Activated T-cell treated with anti-CD3 and anti-CD28 coated beads, Interleukin-2, amount 50 U/mL, for 4 hours (primary cell): ENCODE measurements around the gene KRT83. TPM values are rescaled to one million over a fixed set of nuclear protein-coding genes. Genes with fewer than 3 reads are reported as not detected.
A peak's percentile ranks its signal among the peaks of the same experiment; 100 is the strongest.
"Not testable (repeated sequence)": the region's sequence is repeated elsewhere in the genome, so short reads cannot be mapped to it uniquely, and the experiment has no call there.

Source experiments
- ATAC-seq, 2 donors: fragments of 200-7000 bp; cut with Tn5 transposase; one replicate each; pipeline ENCODE4 v1.10.0; 2021
- DNase-seq: peaks from one replicate; pipeline ENCODE4 v3.0.0-alpha.2; 2020
- H3K27me3 Mint-ChIP-seq: one replicate; pipeline ENCODE4 v1.8.0; 2021; ENCODE audit warnings: low read depth, mixed read lengths
- H3K36me3 Mint-ChIP-seq: one replicate; pipeline ENCODE4 v1.8.0; 2022; ENCODE audit warnings: mixed read lengths; ENCODE audit not compliant: insufficient read depth
- H3K4me1 Mint-ChIP-seq: one replicate; pipeline ENCODE4 v1.8.0; 2021; ENCODE audit warnings: low read depth, mixed read lengths
- H3K4me3 Mint-ChIP-seq: one replicate; pipeline ENCODE4 v1.8.0; 2021; ENCODE audit warnings: mild to moderate bottlenecking, moderate library complexity, mixed read lengths
- H3K9me3 Mint-ChIP-seq: one replicate; pipeline ENCODE4 v1.8.0; 2021; ENCODE audit warnings: mixed read lengths
- total RNA-seq, 3 donors: library from RNA; stranded (reverse); gene quantifications; one replicate each; pipeline ENCODE4 v1.2.1, GENCODE V29; 2021

Gene KRT83
- total RNA-seq, 3 donors from 2014 or later = not detected

GRCh38 chr12:52314511-52314910, 6.7 kb downstream of the KRT83 start:
- Mint-ChIP-seq H3K27me3 (peaks cover 37% of the 10 kb centered on the region), H3K4me1 (no peaks in the 10 kb centered on the region), H3K9me3 (no peaks in the 10 kb centered on the region), H3K4me3 (no peak overlapping the region), H3K36me3 (no peaks in the 10 kb centered on the region)
- ATAC-seq (no peak), DNase-seq (no peak)

GRCh38 chr12:52313926-52314325, 7.3 kb downstream of the KRT83 start:
- no peaks in the 10 kb centered on the region for H3K36me3 Mint-ChIP-seq
- H3K4me1 Mint-ChIP-seq = peaks cover under 1% of the 10 kb centered on the region
- H3K4me3 Mint-ChIP-seq = no peak overlapping the region
- no peaks in the 10 kb centered on the region for H3K9me3 Mint-ChIP-seq
- H3K27me3 Mint-ChIP-seq = peaks cover 39% of the 10 kb centered on the region
- ATAC-seq = no peak
- DNase-seq = no peak

- Mint-ChIP-seq H3K4me1 (peaks cover 4% of the 10 kb centered on the region), H3K27me3 (peaks cover 42% of the 10 kb centered on the region)
Measured at GRCh38 chr12:52313461-52313860, 7.7 kb downstream of the KRT83 start.

GRCh38 chr12:52312086-52312485, 9.1 kb downstream of the KRT83 start:
- ATAC-seq (no peak), DNase-seq (no peak)
- no peaks in the 10 kb centered on the region for H3K9me3 Mint-ChIP-seq
- H3K36me3 Mint-ChIP-seq = no peaks in the 10 kb centered on the region
- peaks cover 52% of the 10 kb centered on the region for H3K27me3 Mint-ChIP-seq
- no peak overlapping the region for H3K4me3 Mint-ChIP-seq
- peaks cover 4% of the 10 kb centered on the region for H3K4me1 Mint-ChIP-seq

More at GRCh38 chr12:52313461-52313860, 7.7 kb downstream of the KRT83 start:
- DNase-seq = no peak
- Mint-ChIP-seq H3K4me3 (no peak overlapping the region), H3K36me3 (no peaks in the 10 kb centered on the region), H3K9me3 (no peaks in the 10 kb centered on the region)
- ATAC-seq = no peak

- DNase-seq = no peak
- no peaks in the 10 kb centered on the region for H3K36me3 Mint-ChIP-seq
- H3K9me3 Mint-ChIP-seq = no peaks in the 10 kb centered on the region
- no peak for ATAC-seq
- peaks cover 57% of the 10 kb centered on the region for H3K27me3 Mint-ChIP-seq
- H3K4me3 Mint-ChIP-seq = no peak overlapping the region
- H3K4me1 Mint-ChIP-seq = peaks cover 4% of the 10 kb centered on the region
Measured at GRCh38 chr12:52311285-52311648, 9.9 kb downstream of the KRT83 start.

DNA sequence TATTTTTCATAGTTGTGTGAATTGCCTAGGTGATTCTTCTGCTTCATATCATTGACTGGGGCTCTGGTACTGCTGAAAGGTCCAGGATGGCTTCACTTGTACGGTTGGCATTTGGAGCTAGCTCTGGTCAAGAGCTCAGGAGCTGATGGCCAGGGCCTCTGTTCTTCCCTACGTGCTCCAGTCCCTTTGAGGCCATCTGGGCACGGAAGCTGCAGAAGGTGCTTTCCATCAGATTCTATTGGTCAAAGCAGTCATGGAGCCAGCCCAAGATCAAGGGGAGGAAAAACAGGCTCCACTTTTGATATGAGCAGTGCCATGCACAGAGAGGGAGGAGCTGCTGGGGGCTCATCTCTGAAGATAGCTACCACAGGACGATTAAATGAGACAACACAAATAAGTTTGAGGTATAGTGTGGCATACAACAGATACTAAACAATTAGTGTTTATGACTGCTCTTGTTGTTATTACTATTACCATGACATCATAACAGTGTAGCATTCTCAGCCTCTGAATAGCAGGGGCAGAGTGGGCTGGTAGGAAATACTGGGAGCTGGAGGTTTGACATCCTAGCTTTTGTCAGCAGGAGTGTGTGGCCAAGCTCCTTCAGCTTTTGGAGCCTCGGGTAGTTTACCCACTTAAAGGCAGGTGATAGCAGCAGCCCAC, 10.4 kb downstream of the KRT83 start:
- no peaks in the 10 kb centered on the region for H3K36me3 Mint-ChIP-seq
- no peaks in the 10 kb centered on the region for H3K9me3 Mint-ChIP-seq
- peaks cover 4% of the 10 kb centered on the region for H3K4me1 Mint-ChIP-seq
- no peak overlapping the region for H3K4me3 Mint-ChIP-seq
- peaks cover 57% of the 10 kb centered on the region for H3K27me3 Mint-ChIP-seq
- DNase-seq (no peak), ATAC-seq (no peak)

DNA sequence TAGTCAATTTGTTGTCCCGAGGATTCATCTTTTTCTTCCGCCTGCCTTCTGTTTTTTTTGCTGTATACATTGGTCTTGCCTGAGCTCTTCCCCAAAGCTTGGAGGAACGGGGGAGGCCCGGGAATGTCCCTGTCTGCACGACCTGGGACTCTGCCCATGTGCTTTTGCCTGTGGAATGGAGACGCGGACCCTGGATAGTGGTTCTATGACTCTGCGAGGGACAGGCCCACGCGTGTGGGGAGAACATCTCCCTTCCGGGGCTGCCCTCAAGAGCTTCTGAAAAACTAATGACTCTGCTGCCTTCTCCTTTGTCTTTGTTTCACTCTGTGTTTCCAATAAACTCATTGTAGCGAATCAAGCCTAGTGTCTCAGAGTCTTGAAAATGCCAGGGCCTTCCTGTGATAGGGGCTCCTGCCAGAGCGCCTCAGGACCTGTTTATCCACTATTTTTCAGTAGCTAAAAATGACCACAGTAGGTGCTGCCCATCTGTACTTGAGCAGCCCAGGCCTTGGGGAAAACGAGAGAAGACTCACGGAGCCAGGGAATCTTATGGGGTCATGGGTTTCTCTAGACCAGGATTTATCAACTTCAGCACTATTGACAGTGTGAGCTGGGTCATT, 12.3 kb downstream of the KRT83 start:
- Mint-ChIP-seq H3K4me1 (peaks cover 17% of the 10 kb centered on the region), H3K9me3 (no peaks in the 10 kb centered on the region), H3K36me3 (no peaks in the 10 kb centered on the region), H3K4me3 (peak overlapping the region; percentile 19), H3K27me3 (peaks cover 55% of the 10 kb centered on the region)
- DNase-seq (no peak), ATAC-seq (no peak)

DNA sequence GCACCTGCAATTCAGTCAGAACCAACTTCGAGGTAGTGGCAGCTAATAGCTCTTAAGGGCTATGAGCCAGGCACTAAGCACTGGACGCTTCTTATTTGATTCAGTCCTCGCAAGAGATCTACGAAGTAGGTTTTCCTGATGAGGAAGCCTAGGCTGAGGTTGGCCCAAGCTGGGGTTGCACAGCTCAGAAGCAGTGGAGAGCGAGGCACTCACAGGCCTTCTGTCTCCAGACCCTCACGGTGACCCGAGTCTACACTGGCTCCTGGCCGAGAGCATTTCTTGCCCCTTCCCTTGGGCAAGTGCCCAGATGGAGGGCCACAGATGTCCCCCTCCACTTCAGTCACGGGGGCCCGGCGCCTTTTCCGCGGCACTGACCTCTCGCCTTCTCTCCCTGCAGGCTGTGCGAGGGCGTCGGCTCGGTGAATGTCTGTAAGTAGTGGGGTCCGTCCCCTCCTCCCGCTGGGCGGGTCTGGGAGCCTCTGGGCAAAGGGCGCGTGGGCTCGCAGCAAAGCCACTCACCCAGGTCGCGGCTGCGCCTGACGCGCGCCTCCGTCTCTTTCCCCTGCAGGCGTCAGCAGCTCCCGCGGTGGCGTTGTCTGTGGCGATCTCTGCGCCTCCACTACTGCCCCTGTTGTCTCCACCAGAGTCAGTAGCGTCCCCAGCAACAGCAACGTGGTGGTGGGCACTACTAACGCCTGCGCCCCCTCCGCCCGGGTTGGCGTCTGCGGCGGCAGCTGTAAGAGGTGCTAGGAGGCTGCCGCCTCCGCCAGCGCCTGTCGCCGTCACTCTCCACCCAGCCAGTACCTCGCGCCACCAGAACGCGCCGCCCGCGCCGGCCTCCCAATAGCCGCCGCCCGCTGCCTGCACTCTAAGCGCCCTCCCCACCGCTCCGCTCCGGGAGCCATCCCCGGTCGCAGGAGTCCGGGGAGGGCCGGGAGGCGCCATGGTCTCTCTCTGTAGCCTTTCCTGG, 13.1 kb downstream of the KRT83 start:
- H3K9me3 Mint-ChIP-seq = no peaks in the 10 kb centered on the region
- peaks cover 17% of the 10 kb centered on the region for H3K4me1 Mint-ChIP-seq
- H3K27me3 Mint-ChIP-seq = peaks cover 52% of the 10 kb centered on the region
- DNase-seq = no peak
- peak; percentile 91 to 93 for ATAC-seq
- H3K36me3 Mint-ChIP-seq = no peaks in the 10 kb centered on the region
- H3K4me3 Mint-ChIP-seq = peak overlapping the region; percentile 41

DNA sequence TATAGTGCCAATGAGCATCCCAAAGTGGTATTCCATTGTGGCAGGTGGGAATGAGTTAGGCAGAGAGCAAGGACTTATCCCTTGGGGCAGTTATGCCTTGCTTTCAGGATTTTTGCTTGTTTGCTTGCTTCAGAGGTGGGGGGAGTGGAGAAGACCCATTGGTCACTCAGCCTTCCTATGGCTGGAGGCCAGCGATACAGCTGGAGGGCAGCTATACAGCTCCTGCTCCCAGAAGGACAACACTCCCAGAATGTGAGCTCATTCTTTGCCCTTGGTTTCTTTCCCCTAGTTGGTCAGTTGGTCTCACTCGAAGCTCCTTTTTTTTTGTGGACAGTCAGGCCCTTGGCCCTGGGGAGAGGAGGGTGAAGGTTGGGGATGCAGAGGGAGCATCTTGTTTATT, 14.5 kb downstream of the KRT83 start:
- no peak for DNase-seq
- ATAC-seq = no peak
- peaks cover 17% of the 10 kb centered on the region for H3K4me1 Mint-ChIP-seq
- no peak overlapping the region for H3K4me3 Mint-ChIP-seq
- H3K9me3 Mint-ChIP-seq = no peaks in the 10 kb centered on the region
- H3K27me3 Mint-ChIP-seq = peaks cover 39% of the 10 kb centered on the region
- no peaks in the 10 kb centered on the region for H3K36me3 Mint-ChIP-seq

DNA sequence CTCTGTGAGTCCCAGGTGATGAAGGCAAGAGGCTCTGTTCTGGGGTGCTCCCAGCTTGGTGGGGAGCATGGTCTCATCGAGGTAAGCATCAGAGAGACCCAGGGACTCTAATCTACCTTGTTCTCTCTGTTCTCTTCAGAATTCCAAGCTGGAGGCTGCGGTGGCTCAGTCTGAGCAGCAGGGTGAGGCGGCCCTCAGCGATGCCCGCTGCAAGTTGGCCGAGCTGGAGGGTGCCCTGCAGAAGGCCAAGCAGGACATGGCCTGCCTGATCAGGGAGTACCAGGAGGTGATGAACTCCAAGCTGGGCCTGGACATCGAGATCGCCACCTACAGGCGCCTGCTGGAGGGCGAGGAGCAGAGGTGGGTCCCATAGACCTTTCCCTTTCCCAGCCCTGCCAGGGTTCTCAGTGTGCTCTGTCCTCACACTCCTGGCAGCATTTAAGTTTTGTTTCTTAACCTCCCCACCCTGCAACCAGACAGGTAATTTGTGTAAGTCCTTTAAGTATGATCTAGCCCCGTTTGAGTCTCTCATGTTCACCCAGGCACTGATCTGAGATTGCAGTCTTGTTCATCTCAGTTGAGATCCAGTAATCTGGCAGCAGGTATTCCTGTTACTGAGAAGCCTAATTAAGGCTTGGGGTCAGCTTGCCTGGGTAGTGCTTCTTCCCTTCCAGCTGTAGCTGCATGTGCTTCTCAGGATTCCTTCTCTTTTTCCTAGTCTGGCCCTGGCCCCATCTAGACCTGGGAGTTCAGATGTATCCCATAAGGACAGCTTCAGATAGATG, 15.1 kb downstream of the KRT83 start:
- DNase-seq (no peak), ATAC-seq (no peak)
- H3K4me3 Mint-ChIP-seq = no peak overlapping the region
- H3K9me3 Mint-ChIP-seq = no peaks in the 10 kb centered on the region
- peaks cover 17% of the 10 kb centered on the region for H3K4me1 Mint-ChIP-seq
- peaks cover 38% of the 10 kb centered on the region for H3K27me3 Mint-ChIP-seq
- no peaks in the 10 kb centered on the region for H3K36me3 Mint-ChIP-seq

DNA sequence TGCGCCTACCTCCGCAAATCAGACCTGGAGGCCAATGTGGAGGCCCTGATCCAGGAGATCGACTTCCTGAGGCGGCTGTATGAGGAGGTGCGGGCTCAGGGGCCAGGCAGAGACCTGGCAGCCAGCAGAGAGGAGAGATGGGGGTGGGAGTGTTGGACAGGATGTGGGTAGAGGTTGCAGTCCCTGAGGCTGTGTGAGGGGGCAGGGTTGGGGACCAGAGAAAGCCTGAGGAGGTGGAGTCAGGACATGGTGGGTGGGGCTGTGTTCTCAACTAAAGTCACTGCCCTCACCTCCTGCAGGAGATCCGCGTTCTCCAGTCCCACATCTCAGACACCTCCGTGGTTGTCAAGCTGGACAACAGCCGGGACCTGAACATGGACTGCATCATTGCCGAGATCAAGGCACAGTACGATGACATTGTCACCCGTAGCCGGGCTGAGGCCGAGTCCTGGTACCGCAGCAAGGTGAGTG, 16.2 kb downstream of the KRT83 start:
- ATAC-seq, DNase-seq, H3K36me3 Mint-ChIP-seq, H3K4me3 Mint-ChIP-seq, H3K9me3 Mint-ChIP-seq: not testable (repeated sequence)
- H3K27me3 Mint-ChIP-seq = peaks cover 33% of the 10 kb centered on the region
- peaks cover 17% of the 10 kb centered on the region for H3K4me1 Mint-ChIP-seq

DNA sequence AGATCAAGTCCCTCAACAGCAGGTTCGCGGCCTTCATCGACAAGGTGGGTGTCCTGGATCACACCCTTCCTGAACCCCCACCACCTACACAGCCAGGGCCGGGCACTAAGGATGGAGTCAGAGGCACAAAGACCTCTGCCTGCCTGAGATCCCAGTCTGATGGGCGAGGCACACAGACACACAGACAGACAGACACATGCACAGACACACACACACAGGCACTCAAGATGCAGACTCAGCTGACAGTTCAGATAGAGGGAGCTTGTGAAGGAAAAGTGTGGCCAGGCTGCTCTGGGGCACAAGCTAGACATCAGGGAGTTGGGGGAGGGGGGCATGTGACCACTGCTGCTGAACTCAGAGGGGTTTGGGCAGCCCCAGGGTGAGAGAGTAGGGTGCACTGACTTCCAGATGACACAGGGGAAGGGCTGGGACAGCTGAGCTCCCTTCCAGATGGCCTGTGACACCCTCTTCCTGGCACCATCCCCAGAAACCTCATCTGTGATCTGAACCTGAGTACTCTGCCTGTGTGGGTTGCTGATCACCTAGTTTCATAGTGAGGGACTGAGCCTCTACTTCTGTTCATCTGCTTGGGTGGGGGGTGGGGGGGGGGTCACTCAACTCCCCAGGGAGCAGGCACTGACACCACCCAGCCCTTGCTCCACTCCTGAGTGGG, 18.8 kb downstream of the KRT83 start:
- DNase-seq, H3K9me3 Mint-ChIP-seq, H3K4me3 Mint-ChIP-seq, ATAC-seq, H3K36me3 Mint-ChIP-seq: not testable (repeated sequence)
- H3K27me3 Mint-ChIP-seq = peaks cover 12% of the 10 kb centered on the region
- H3K4me1 Mint-ChIP-seq = peaks cover 13% of the 10 kb centered on the region

DNA sequence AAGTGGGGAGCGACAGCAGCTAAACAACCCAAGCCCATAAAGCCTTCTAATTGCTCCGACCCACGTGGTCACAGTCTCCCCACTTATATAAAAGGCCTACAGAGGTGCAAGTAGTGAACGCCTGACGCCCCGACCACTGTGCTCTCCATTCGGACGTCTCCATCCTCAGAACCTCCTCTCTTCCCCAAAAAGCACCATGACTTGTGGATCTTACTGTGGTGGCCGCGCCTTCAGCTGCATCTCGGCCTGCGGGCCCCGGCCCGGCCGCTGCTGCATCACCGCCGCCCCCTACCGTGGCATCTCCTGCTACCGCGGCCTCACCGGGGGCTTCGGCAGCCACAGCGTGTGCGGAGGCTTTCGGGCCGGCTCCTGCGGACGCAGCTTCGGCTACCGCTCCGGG, 19.5 kb downstream of the KRT83 start:
- H3K36me3 Mint-ChIP-seq, H3K4me3 Mint-ChIP-seq, H3K9me3 Mint-ChIP-seq, DNase-seq, ATAC-seq: not testable (repeated sequence)
- Mint-ChIP-seq H3K4me1 (peaks cover 13% of the 10 kb centered on the region), H3K27me3 (peaks cover 11% of the 10 kb centered on the region)
